Esophagus squamous epithelium (tissue), 5 donors: ENCODE data around the gene RNASEH2C. TPM values are rescaled to one million over a fixed set of nuclear protein-coding genes. Genes with fewer than 3 reads are reported as not detected.
A peak's percentile ranks its signal among the peaks of the same experiment; 100 is the strongest.

Source experiments
- DNase-seq: peaks from one replicate; lab custom pipeline; 2025; lab: John Stamatoyannopoulos, UW
- H3K27ac ChIP-seq, 4 donors: fragments of 200-600 bp; sonication (generic); one replicate each; pipeline ENCODE4 v1.5.1; 2016 to 2019; ENCODE audit warnings: mild to moderate bottlenecking in 1 of 4
- H3K27me3 ChIP-seq, 4 donors: fragments of 200-600 bp; sonication (generic); 1 replicate in 3 of 4; 2 replicates in 1 of 4; pipeline versions ENCODE4 v1.5.1 to v1.6.0; 2017 to 2021; ENCODE audit warnings: antibody characterized with exemption in 1 of 4
- H3K36me3 ChIP-seq, 3 donors: fragments of 200-600 bp; sonication (generic); one replicate each; pipeline ENCODE4 v1.5.1; 2016 to 2019
- H3K4me1 ChIP-seq, 3 donors: fragments of 200-600 bp; sonication (generic); one replicate each; pipeline ENCODE4 v1.5.1; 2017 to 2019
- H3K4me3 ChIP-seq, 4 donors: fragments of 200-600 bp; sonication (generic); 1 replicate in 3 of 4; 2 replicates in 1 of 4; pipeline ENCODE4 v1.5.1; 2016 to 2019; ENCODE audit warnings: mild to moderate bottlenecking in 2 of 4, moderate library complexity in 1 of 4
- H3K9me3 ChIP-seq, 3 donors: fragments of 200-600 bp; sonication (generic); one replicate each; pipeline ENCODE4 v1.5.1; 2016 to 2019
- POLR2A ChIP-seq, 4 donors: fragments of 450-650 bp; IDR thresholded peaks; one replicate each; pipeline ENCODE4 v1.6.1; 2017; ENCODE audit warnings: antibody characterized with exemption in 4 of 4, mild to moderate bottlenecking in 4 of 4, moderate library complexity in 3 of 4
- WGBS, 2 donors: methylation state at CpG; one replicate each; pipeline ENCODE4 v1.1.5; 2018; 5-methylcytosine and 5-hydroxymethylcytosine counted together
- intact Hi-C: fragments of 100-400 bp; cut with DNase I; formaldehyde crosslinking; loops from one replicate; pipeline ENCODE4 v1.15.0; 2022
- total RNA-seq, 4 donors: library from RNA; depleted of rRNA; stranded (reverse); fragments of >200 nt; gene quantifications; one replicate each; pipeline ENCODE4 v1.1.0, GENCODE V29; 2016
- TF ChIP-seq, protein P1 (sequence below), 6 experiments: fragments of 450-650 bp in 4 of 6; fragments of 200-600 bp in 2 of 6; sonication (generic) in 2 of 6; IDR thresholded peaks; one replicate each; pipeline ENCODE4 v1.5.1; 2016 to 2019; ENCODE audit warnings: antibody characterized with exemption in 6 of 6, mild to moderate bottlenecking in 4 of 6, moderate library complexity in 4 of 6
- donor health status: DM: yes; HTN: yes; CAD: no.

Gene RNASEH2C
- total RNA-seq, 4 donors from 2014 or later: 39.9 to 59.5 (median 50.8) TPM

DNA sequence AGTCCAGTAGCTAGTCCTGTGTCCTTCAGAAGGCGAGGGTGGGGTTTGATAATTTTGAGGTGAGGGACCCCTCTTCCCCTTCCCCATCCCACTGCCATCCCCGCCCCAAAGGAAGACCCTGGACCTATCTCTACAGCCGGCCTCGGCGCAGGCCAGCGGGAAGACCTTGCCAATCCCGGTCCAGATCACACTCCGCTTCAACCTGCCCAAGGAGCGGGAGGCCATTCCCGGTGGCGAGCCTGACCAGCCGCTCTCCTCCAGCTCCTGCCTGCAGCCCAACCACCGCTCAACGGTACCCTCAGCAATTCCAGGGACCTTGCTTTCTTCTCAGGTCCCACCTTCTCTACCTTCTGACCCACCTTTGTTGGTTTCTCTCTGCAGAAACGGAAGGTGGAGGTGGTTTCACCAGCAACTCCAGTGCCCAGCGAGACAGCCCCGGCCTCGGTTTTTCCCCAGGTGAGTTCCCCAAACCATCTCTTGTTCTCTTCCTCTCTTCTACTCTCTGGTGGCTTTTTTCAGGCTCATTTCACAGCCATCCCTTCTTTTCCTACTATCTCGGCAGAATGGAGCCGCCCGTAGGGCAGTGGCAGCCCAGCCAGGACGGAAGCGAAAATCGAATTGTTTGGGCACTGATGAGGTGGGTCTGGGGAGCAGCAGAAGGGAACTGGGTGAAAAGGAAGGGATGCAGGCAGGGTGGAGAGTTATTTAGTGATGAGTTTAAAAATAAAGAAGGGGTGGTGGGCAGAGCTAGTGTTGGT, 7.2 kb downstream of the RNASEH2C start:
- Histone ChIP-seq H3K27ac (peak overlapping the region; percentile 99 to 100 (median 99)), H3K36me3 (peaks cover 27 to 56% (median 39%) of the 10 kb centered on the region in 3 donors), H3K27me3 (no peaks in the 10 kb centered on the region), H3K4me3 (peak overlapping the region in 3 of 4 donors; percentile 76 to 95 (median 78)), H3K4me1 (peaks cover 12 to 51% (median 27%) of the 10 kb centered on the region in 3 donors), H3K9me3 (no peaks in the 10 kb centered on the region)
- no peak for DNase-seq
- no peak for TF ChIP-seq POLR2A (IDR thresholded peaks at IDR 0.05)
- intact Hi-C loops: loop anchor here (5.0 to 10.0 kb wide), 2 partner anchors 61 to 104 kb away; no protein-coding TSS in a partner anchor
- 94 to 95% methylated on average over 20 of the region's 24 CpGs for WGBS, 2 donors

DNA sequence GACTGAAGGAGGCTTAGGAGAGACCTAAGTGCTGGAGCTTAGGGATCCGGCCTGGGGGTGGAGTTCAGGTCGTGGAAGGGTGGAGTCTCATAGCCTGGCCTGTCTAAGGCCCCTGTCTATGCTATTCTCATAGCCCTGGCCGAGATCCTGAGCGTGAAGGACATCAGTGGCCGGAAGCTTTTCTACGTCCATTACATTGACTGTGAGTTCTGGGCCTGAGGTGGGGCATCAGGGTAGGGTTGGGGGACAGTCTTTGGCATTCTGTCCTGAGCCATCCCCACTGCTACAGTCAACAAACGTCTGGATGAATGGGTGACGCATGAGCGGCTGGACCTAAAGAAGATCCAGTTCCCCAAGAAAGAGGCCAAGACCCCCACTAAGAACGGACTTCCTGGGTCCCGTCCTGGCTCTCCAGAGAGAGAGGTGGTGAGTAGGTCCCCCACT, 7.9 kb downstream of the RNASEH2C start:
- 7 to 22% methylated on average over 6 to 7 of the region's 11 CpGs for WGBS, 2 donors
- peak overlapping the region; percentile 99 to 100 (median 99) for H3K27ac ChIP-seq
- intact Hi-C loops: loop anchor here (5.0 to 10.0 kb wide), 2 partner anchors 62 to 105 kb away; no protein-coding TSS in a partner anchor
- H3K4me3 ChIP-seq: peak overlapping the region; percentile 59 to 95 (median 77)
- peaks cover 20 to 49% (median 32%) of the 10 kb centered on the region in 3 donors for H3K36me3 ChIP-seq
- H3K4me1 ChIP-seq: peaks cover 12 to 44% (median 25%) of the 10 kb centered on the region in 3 donors
- TF ChIP-seq, protein P1, sequence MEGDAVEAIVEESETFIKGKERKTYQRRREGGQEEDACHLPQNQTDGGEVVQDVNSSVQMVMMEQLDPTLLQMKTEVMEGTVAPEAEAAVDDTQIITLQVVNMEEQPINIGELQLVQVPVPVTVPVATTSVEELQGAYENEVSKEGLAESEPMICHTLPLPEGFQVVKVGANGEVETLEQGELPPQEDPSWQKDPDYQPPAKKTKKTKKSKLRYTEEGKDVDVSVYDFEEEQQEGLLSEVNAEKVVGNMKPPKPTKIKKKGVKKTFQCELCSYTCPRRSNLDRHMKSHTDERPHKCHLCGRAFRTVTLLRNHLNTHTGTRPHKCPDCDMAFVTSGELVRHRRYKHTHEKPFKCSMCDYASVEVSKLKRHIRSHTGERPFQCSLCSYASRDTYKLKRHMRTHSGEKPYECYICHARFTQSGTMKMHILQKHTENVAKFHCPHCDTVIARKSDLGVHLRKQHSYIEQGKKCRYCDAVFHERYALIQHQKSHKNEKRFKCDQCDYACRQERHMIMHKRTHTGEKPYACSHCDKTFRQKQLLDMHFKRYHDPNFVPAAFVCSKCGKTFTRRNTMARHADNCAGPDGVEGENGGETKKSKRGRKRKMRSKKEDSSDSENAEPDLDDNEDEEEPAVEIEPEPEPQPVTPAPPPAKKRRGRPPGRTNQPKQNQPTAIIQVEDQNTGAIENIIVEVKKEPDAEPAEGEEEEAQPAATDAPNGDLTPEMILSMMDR (IDR thresholded peaks at IDR 0.05): peak in 1 of 6 experiments; percentile 5
- TF ChIP-seq POLR2A (IDR thresholded peaks at IDR 0.05): no peak
- DNase-seq: no peak
- no peaks in the 10 kb centered on the region for H3K27me3 ChIP-seq
- H3K9me3 ChIP-seq: no peaks in the 10 kb centered on the region

DNA sequence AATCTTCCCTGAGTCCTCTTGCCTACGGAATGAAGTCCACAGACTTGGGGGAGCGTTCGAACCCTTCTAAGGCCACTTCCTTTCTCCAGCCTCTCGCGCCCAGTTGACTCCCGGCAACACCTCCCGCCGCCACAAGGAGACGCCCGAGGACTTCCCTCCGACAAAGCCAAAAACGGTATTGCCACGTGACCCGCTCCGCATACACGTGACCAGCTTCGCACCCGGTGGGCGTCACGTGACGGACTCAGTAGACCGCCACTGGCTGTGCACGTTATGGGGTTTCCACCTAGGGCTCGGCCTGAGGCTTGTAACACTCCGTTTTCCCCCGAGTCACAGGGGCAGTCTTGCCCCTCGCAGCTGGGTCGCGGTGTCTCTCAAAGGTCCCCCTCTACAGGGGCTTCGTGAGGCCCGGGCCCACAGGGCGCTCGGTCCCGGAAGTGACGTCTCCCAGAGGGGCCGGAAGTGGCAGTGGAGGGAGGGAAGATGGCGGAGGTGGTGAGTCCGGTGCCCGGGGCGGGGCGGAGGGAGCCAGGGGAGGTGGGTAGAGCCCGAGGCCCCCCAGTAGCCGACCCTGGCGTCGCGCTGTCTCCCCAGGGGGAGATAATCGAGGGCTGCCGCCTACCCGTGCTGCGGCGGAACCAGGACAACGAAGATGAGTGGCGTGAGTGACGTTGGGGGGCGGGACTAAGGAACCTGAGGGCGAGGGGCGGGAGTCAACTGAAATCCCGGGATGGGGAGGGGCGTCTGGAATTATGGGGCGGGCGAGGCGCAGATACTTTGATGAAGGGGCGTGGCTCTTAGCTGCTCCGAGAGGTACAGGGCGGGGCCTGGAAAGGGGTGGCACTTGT, 8.6 kb downstream of the RNASEH2C start, which contains the start of gene KAT5:
KAT5 (plus strand) TSS at position 468 of the 848 bp plus-strand sequence; CDS start at position 484, 16 bp downstream.
- TF ChIP-seq POLR2A (IDR thresholded peaks at IDR 0.05): peak in 3 of 4 donors; percentile 35 to 90 (median 77)
- TF ChIP-seq, protein P1 (IDR thresholded peaks at IDR 0.05): peak; percentile 96 to 100 (median 100)
- H3K9me3 ChIP-seq: no peaks in the 10 kb centered on the region
- H3K4me3 ChIP-seq: peak within 1 kb of the TSS; percentile 59 to 95 (median 77)
- peaks cover 17 to 43% (median 28%) of the 10 kb centered on the region in 3 donors for H3K36me3 ChIP-seq
- intact Hi-C loops: loop anchor here (5.0 to 10.0 kb wide), 2 partner anchors 63 to 105 kb away; no protein-coding TSS in a partner anchor
- peak; percentile 89 for DNase-seq
- 0% methylated on average over 17 to 26 of the region's 65 CpGs for WGBS, 2 donors
- peaks cover 12 to 37% (median 25%) of the 10 kb centered on the region in 3 donors for H3K4me1 ChIP-seq
- no peaks in the 10 kb centered on the region for H3K27me3 ChIP-seq
- H3K27ac ChIP-seq: peak within 1 kb of the TSS; percentile 99 to 100 (median 99)

DNA sequence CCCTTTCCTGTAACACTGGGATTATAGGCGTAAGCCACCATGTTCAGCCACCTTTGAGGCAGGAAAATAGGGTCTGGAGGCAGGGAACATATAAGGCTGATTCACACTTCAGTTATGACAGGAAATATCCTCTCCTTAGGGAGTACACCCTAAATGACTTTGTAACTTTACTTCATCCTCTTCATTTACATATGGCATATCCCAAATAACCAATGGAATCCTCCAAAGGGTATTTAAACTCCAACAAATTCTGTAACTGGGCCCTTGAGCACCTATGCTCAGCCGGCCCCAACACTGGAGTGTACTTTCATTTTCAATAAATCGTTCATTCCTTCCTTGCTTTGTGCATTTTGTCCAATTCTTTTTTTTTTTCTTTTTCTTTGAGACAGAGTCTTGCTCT, 10.2 kb downstream of the RNASEH2C start:
- H3K27me3 ChIP-seq: no peaks in the 10 kb centered on the region
- WGBS, 2 donors: 60 to 72% methylated on average over 3 of the region's 3 CpGs
- no peaks in the 10 kb centered on the region for H3K9me3 ChIP-seq
- no peak overlapping the region for H3K4me3 ChIP-seq
- no peak for TF ChIP-seq POLR2A (IDR thresholded peaks at IDR 0.05)
- TF ChIP-seq, protein P1 (IDR thresholded peaks at IDR 0.05): no peak
- peak overlapping the region in 3 of 4 donors; percentile 99 for H3K27ac ChIP-seq
- intact Hi-C loops: loop anchor here (5.0 to 10.0 kb wide), 2 partner anchors 64 to 107 kb away; no protein-coding TSS in a partner anchor
- no peak for DNase-seq
- H3K4me1 ChIP-seq: peaks cover 12 to 42% (median 25%) of the 10 kb centered on the region in 3 donors
- H3K36me3 ChIP-seq: peaks cover 10 to 27% (median 13%) of the 10 kb centered on the region in 3 donors

DNA sequence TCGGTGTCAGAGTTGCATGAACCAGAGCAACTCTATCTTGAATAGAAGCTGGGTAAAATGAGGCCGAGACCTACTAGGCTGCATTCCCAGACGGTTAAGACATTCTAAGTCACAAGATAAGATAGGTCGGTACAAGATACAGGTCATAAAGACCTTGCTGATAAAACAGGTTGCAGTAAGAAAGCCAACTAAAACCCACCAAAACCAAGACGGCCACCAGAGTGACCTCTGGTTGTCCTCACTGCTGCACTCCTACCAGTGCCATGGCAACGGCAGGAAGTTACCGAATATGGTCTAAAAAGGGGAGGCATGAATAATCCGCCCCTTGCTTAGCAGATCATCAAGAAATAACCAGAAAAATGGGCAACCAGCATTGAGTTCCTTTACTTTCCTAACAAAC, 10.9 kb downstream of the RNASEH2C start:
- H3K4me1 ChIP-seq: peaks cover 12 to 41% (median 25%) of the 10 kb centered on the region in 3 donors
- no peak overlapping the region for H3K27ac ChIP-seq
- 56 to 74% methylated on average over 8 of the region's 8 CpGs for WGBS, 2 donors
- no peaks in the 10 kb centered on the region for H3K27me3 ChIP-seq
- no peaks in the 10 kb centered on the region for H3K9me3 ChIP-seq
- H3K4me3 ChIP-seq: no peak overlapping the region
- no peak for DNase-seq
- H3K36me3 ChIP-seq: peaks cover 4 to 19% (median 11%) of the 10 kb centered on the region in 3 donors
- no peak for TF ChIP-seq POLR2A (IDR thresholded peaks at IDR 0.05)
- TF ChIP-seq, protein P1 (IDR thresholded peaks at IDR 0.05): no peak
- intact Hi-C loops: loop anchor here (5.0 to 10.0 kb wide), 2 partner anchors 65 to 108 kb away; no protein-coding TSS in a partner anchor
